ENCODE data around the gene KLHL26. TPM values are rescaled to one million over a fixed set of nuclear protein-coding genes. Genes with fewer than 3 reads are reported as not detected.
"Not testable (repeated sequence)": the region's sequence is repeated elsewhere in the genome, so short reads cannot be mapped to it uniquely, and the experiment has no call there.

KLHL26 gene
- polyA plus RNA-seq, 3 donors = 1.6 to 3.2 (median 2.0) TPM

DNA sequence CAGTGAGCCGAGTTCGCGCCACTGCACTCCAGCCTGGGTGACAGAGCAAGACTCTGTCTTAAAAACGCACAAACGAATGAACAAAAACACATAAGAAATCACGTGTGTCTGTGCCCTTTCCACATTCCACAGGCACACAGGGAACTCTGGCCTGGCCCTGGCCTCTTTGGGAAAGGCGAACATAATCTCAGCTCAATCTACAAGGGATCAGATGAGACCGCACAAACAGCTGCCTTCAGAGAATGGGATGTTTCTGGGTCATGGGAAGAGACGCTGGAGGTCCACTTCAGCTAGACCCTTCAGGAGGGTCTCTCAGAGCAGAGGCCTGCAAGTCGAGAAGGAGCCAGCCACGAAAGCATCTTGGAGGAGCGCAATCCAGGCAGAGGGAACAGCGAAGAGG is 40.3 kb downstream of the KLHL26 start:
- TF ChIP-seq, protein P1, sequence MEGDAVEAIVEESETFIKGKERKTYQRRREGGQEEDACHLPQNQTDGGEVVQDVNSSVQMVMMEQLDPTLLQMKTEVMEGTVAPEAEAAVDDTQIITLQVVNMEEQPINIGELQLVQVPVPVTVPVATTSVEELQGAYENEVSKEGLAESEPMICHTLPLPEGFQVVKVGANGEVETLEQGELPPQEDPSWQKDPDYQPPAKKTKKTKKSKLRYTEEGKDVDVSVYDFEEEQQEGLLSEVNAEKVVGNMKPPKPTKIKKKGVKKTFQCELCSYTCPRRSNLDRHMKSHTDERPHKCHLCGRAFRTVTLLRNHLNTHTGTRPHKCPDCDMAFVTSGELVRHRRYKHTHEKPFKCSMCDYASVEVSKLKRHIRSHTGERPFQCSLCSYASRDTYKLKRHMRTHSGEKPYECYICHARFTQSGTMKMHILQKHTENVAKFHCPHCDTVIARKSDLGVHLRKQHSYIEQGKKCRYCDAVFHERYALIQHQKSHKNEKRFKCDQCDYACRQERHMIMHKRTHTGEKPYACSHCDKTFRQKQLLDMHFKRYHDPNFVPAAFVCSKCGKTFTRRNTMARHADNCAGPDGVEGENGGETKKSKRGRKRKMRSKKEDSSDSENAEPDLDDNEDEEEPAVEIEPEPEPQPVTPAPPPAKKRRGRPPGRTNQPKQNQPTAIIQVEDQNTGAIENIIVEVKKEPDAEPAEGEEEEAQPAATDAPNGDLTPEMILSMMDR (IDR thresholded peaks at IDR 0.05) = no peak
- no peak overlapping the region for H3K9ac ChIP-seq (ENCODE audit: insufficient read depth, low read length, poor library complexity, severe bottlenecking)
- peaks cover 0 to 6% (median 0%) of the 10 kb centered on the region in 7 donors for H3K9me3 Mint-ChIP-seq
- H3K4me3 Mint-ChIP-seq = peak overlapping the region; percentile 12 to 34
- no peaks in the 10 kb centered on the region for H3K9me3 ChIP-seq (replicated peaks in 1 of 2; ENCODE audit: control insufficient read depth in 1 of 2, insufficient read depth in 1 of 2, low read length in 2 of 2)
- DNase-seq = no peak
- no peak overlapping the region for H3K4me3 ChIP-seq (replicated peaks in 1 of 3; ENCODE audit: low read depth in 2 of 3, low read length in 3 of 3)
- 96% methylated on average over 7 of the region's 13 CpGs for WGBS (ENCODE audit: insufficient coverage)
- intact Hi-C loops (cut with micrococcal nuclease) = loop anchor here in 1 of 2 donors (5.0 kb wide), 1 partner anchor 40 kb away; the partner anchor contains the start of gene KLHL26
- peak overlapping the region; percentile 71 to 76 for H3K27ac ChIP-seq (ENCODE audit: low read depth in 1 of 2, low read length in 2 of 2)
- no peak overlapping the region for H2AFZ ChIP-seq (ENCODE audit: insufficient read depth, low read depth, low read length, poor library complexity, severe bottlenecking)
- peaks cover 0 to 4% of the 10 kb centered on the region in 2 donors for H3K36me3 Mint-ChIP-seq
- no peaks in the 10 kb centered on the region for H3K79me2 ChIP-seq (ENCODE audit: insufficient read depth, low read length)
- no peaks in the 10 kb centered on the region for H4K20me1 ChIP-seq (ENCODE audit: insufficient read depth, low read length)
- H3K27me3 ChIP-seq (ENCODE audit: control insufficient read depth in 2 of 2, insufficient read depth in 2 of 2, low read length in 2 of 2) = no peaks in the 10 kb centered on the region
- peak overlapping the region; percentile 51 to 93 (median 87) for H3K27ac Mint-ChIP-seq
- peak overlapping the region; percentile 68 for H3K4me2 ChIP-seq (replicated peaks; ENCODE audit: extremely low read depth, low read length, poor library complexity, severe bottlenecking)
- H3K4me1 ChIP-seq (ENCODE audit: control insufficient read depth in 1 of 2, insufficient read depth in 2 of 2, low read length in 2 of 2) = peaks cover 30 to 31% of the 10 kb centered on the region in 2 donors
- no peaks in the 10 kb centered on the region for H3K36me3 ChIP-seq (replicated peaks in 1 of 2; ENCODE audit: control insufficient read depth in 1 of 2, insufficient read depth in 2 of 2, low read length in 2 of 2)
- H3K4me1 Mint-ChIP-seq = peaks cover 25% of the 10 kb centered on the region
- H3K27me3 Mint-ChIP-seq (ENCODE audit: low read depth in 3 of 3) = peaks cover 0 to 5% (median 2%) of the 10 kb centered on the region in 3 donors

- H3K27ac ChIP-seq (ENCODE audit: low read depth in 1 of 2, low read length in 2 of 2); H3K27me3 ChIP-seq (ENCODE audit: control insufficient read depth in 2 of 2, insufficient read depth in 2 of 2, low read length in 2 of 2); H4K20me1 ChIP-seq (ENCODE audit: insufficient read depth, low read length); H3K4me3 ChIP-seq (replicated peaks in 1 of 3; ENCODE audit: low read depth in 2 of 3, low read length in 3 of 3); H3K4me3 Mint-ChIP-seq; H2AFZ ChIP-seq (ENCODE audit: insufficient read depth, low read depth, low read length, poor library complexity, severe bottlenecking); intact Hi-C loops (cut with micrococcal nuclease); DNase-seq; H3K9me3 Mint-ChIP-seq; H3K9ac ChIP-seq (ENCODE audit: insufficient read depth, low read length, poor library complexity, severe bottlenecking); H3K27me3 Mint-ChIP-seq (ENCODE audit: low read depth in 3 of 3); H3K36me3 ChIP-seq (replicated peaks in 1 of 2; ENCODE audit: control insufficient read depth in 1 of 2, insufficient read depth in 2 of 2, low read length in 2 of 2); H3K9me3 ChIP-seq (replicated peaks in 1 of 2; ENCODE audit: control insufficient read depth in 1 of 2, insufficient read depth in 1 of 2, low read length in 2 of 2); H3K4me2 ChIP-seq (replicated peaks; ENCODE audit: extremely low read depth, low read length, poor library complexity, severe bottlenecking); H3K36me3 Mint-ChIP-seq; H3K27ac Mint-ChIP-seq: not testable (repeated sequence)
- peaks cover 50 to 55% of the 10 kb centered on the region in 2 donors for H3K4me1 ChIP-seq (ENCODE audit: control insufficient read depth in 1 of 2, insufficient read depth in 2 of 2, low read length in 2 of 2)
- peaks cover 44% of the 10 kb centered on the region for H3K4me1 Mint-ChIP-seq
- H3K79me2 ChIP-seq (ENCODE audit: insufficient read depth, low read length) = peaks cover 14% of the 10 kb centered on the region
- WGBS (ENCODE audit: insufficient coverage) = 100% methylated on average over 1 of the region's 1 CpG
These were observed 43.3 kb downstream of the KLHL26 start for GRCh38 chr19:18680148-18680547.

Measured in CD14-positive monocyte (primary cell).